Spleen (tissue), 11 donors: Measurements from ENCODE around the gene LRIT1. TPM values are rescaled to one million over a fixed set of nuclear protein-coding genes. Genes with fewer than 3 reads are reported as not detected.
A peak's percentile ranks its signal among the peaks of the same experiment; 100 is the strongest.

Experiments used
- DNase-seq: peaks from one replicate; pipeline ENCODE4 v3.0.0-alpha.2; 2020
- H3K27ac ChIP-seq, 8 donors: fragments of 200-600 bp; sonication (generic) in 7 of 8; 1 replicate in 4 of 8; 2 replicates in 4 of 8; pipeline versions ENCODE4 v1.5.0 to v1.8.0; 2016 to 2021; ENCODE audit warnings: inconsistent platforms in 4 of 8, mild to moderate bottlenecking in 4 of 8, moderate library complexity in 1 of 8
- H3K27me3 ChIP-seq, 7 donors: fragments of 200-600 bp; sonication (generic) in 6 of 7; replicated peaks in 1 of 7; 1 replicate in 4 of 7; 2 replicates in 3 of 7; pipeline versions ENCODE4 v1.5.0 to v1.8.0; 2016 to 2021; ENCODE audit warnings: inconsistent platforms in 3 of 7, mild to moderate bottlenecking in 1 of 7
- H3K36me3 ChIP-seq, 6 donors: fragments of 200-600 bp; sonication (generic) in 5 of 6; 1 replicate in 4 of 6; 2 replicates in 2 of 6; pipeline versions ENCODE4 v1.5.0 to v1.8.0; 2016 to 2021; ENCODE audit warnings: inconsistent platforms in 2 of 6
- H3K4me1 ChIP-seq, 6 donors: fragments of 200-600 bp; sonication (generic) in 5 of 6; 1 replicate in 3 of 6; 2 replicates in 3 of 6; pipeline versions ENCODE4 v1.5.0 to v1.8.0; 2016 to 2021; ENCODE audit warnings: inconsistent platforms in 3 of 6
- H3K4me3 ChIP-seq, 8 donors: fragments of 200-600 bp; sonication (generic) in 7 of 8; 1 replicate in 4 of 8; 2 replicates in 4 of 8; pipeline versions ENCODE4 v1.5.0 to v1.8.0; 2016 to 2021; ENCODE audit warnings: inconsistent platforms in 4 of 8, mild to moderate bottlenecking in 4 of 8, moderate library complexity in 2 of 8
- H3K9me3 ChIP-seq, 8 donors: fragments of 200-600 bp; sonication (generic) in 7 of 8; 1 replicate in 4 of 8; 2 replicates in 4 of 8; pipeline versions ENCODE4 v1.5.0 to v1.8.0; 2016 to 2021; ENCODE audit warnings: inconsistent platforms in 4 of 8
- CTCF ChIP-seq, 11 experiments: fragments of 200-600 bp in 7 of 11; fragments of 450-650 bp in 4 of 11; sonication (generic) in 4 of 11; IDR thresholded peaks in 8 of 11; conservative IDR thresholded peaks in 3 of 11; 1 replicate in 7 of 11; 2 replicates in 4 of 11; pipeline versions ENCODE4 v1.4.0 to v1.8.0; 2016 to 2021; ENCODE audit warnings: antibody characterized with exemption in 11 of 11, inconsistent platforms in 4 of 11, mild to moderate bottlenecking in 1 of 11
- POLR2A ChIP-seq, 3 donors: fragments of 450-650 bp; IDR thresholded peaks; one replicate each; pipeline ENCODE4 v1.5.1; 2017; ENCODE audit warnings: antibody characterized with exemption in 3 of 3, mild to moderate bottlenecking in 1 of 3
- POLR2AphosphoS5 ChIP-seq, 3 donors: sonication (generic); formaldehyde crosslinking; IDR thresholded peaks; one replicate each; pipeline ENCODE4 v1.5.1; 2017; ENCODE audit warnings: antibody characterized with exemption in 3 of 3
- WGBS, 5 donors: extraction: QIAGEN DNeasy Blood & Tissue Kit in 3 of 5; methylation state at CpG; one replicate each; pipeline versions ENCODE4 v1.1.5 to v1.1.7; 2013 to 2018; 5-methylcytosine and 5-hydroxymethylcytosine counted together
- intact Hi-C: fragments of 100-400 bp; cut with DNase I; formaldehyde crosslinking; loops from one replicate; pipeline ENCODE4 v1.15.0; 2023; ENCODE audit warnings: low total_unique reads
- polyA plus RNA-seq, 3 donors: library from polyadenylated mRNA; stranded (reverse); fragments of 200-250 nt; gene quantifications; one replicate each; pipeline ENCODE4 v1.2.1, GENCODE V29; 2013
- total RNA-seq, 7 donors: library from RNA; depleted of rRNA in 3 of 7; stranded (reverse); fragments of >200 nt in 3 of 7; fragmentation: NEBNext Ultra II Directional in 4 of 7; extraction: Animal tissue kit (Norgen Biotek cat#: 25700) in 4 of 7; gene quantifications; one replicate each; pipeline versions ENCODE4 v1.1.0 to v1.2.1, GENCODE V29; 2016 to 2021
- donor health status: healthy with polysubstance abuse.
- donor health status: DM: no; HTN: no; CAD: no; lungs with moderate emphysema.
- donor health status: DM: no; HTN: no; CAD: no.
- donor health status: Bipolar disorder and iron deficiency.
- donor health status: healthy.
- donor health status: DM: no; HTN: no; CAD: no.
- donor health status: DM: yes; HTN: yes; CAD: no.

Gene LRIT1
- total and polyA plus RNA-seq, 10 donors, result not detected

DNA sequence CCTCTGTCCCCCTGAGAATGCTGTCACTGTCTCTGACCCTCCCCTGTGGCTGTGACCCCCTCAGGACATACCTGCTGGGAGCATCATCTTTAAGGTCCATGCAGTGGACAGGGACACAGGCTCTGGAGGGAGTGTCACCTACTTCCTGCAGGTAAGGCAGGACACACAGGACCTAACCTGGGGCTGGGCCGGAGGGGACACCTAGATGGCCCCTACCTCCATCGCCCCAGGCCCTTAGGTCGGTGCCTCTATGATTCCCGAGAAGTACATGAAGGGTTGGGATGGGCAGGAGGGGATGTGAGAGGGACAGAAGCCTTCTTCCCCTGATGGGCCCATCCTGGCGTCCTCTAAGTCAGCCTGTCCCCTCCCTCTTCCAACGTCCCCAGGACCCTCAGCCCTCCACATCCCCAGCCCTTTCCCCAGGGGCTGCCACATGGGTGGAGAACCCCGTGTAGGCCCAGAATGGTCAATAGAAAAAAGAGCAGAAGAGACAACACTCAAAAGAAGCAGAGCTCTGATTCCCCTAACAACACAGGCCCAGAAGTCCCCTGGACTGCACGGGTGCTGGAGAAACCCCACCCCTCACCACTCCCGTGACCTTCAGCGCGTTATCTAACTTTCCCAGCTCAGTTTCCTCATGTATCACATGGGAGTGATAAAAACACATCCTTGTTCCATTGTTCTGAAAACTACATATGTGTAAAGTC is 40.7 kb downstream of the LRIT1 start:
- Histone ChIP-seq H3K27me3 (peaks cover 0 to 22% (median 4%) of the 10 kb centered on the region in 7 donors), H3K36me3 (no peaks in the 10 kb centered on the region), H3K27ac (peak overlapping the region in 4 of 8 donors; percentile 24 to 75 (median 54)), H3K9me3 (no peaks in the 10 kb centered on the region), H3K4me3 (no peak overlapping the region), H3K4me1 (peaks cover 0 to 18% (median under 1%) of the 10 kb centered on the region in 6 donors)
- TF ChIP-seq POLR2AphosphoS5 (IDR thresholded peaks at IDR 0.05) (peak in 1 of 3 donors; percentile 35), CTCF (IDR thresholded peaks at IDR 0.05 in 8 of 11, conservative IDR thresholded peaks at IDR 0.05 in 3 of 11) (no peak), POLR2A (IDR thresholded peaks at IDR 0.05) (no peak)
- intact Hi-C loops, result no loop called here
- DNase-seq, result peak; percentile 66
- 71 to 84% (median 77%) methylated on average over 11 of the region's 11 CpGs for WGBS, 5 donors

DNA sequence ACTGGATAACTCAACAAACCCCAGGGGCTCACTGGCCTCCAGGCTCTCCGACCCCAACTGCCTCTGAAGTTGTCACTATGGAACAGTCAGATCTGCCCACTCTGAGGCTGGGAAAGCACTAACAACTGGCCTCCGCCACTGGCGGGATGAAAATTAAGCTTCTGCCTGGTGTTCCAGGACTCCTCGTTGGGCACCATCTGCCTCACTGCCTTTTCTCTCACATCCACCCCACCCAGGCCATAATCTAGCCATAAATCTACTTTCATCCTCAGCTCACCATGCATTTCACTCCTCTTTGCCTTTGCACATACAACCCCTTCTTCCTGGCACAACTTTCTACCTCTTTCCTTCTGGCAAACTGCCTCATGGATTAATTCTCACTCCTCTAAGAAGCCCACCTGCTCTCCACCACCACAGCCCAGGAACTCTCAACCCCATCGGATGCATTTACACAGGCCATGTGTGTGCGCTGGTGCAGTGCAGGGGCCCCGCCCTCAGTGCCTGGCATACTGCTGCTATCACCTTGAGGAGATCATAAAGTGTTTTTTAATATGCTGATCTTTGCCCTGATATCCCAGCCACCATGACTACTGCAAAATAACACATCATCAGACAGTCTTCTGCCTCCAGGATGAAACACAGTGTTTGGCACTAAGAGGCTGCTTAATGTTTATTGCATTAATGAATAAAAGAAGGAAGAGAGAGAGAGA is 43.0 kb downstream of the LRIT1 start:
- H3K36me3 ChIP-seq, result no peaks in the 10 kb centered on the region
- no peak for TF ChIP-seq CTCF (IDR thresholded peaks at IDR 0.05 in 8 of 11, conservative IDR thresholded peaks at IDR 0.05 in 3 of 11)
- no peak for TF ChIP-seq POLR2AphosphoS5 (IDR thresholded peaks at IDR 0.05)
- no peak for TF ChIP-seq POLR2A (IDR thresholded peaks at IDR 0.05)
- no peak overlapping the region for H3K4me3 ChIP-seq
- H3K4me1 ChIP-seq, result peaks cover 0 to 39% (median 19%) of the 10 kb centered on the region in 6 donors
- DNase-seq, result peak; percentile 58
- H3K27ac ChIP-seq, result no peak overlapping the region
- H3K27me3 ChIP-seq, result peaks cover 6 to 45% (median 21%) of the 10 kb centered on the region in 7 donors
- H3K9me3 ChIP-seq, result no peaks in the 10 kb centered on the region
- intact Hi-C loops, result no loop called here
- 79 to 92% (median 86%) methylated on average over 7 of the region's 7 CpGs for WGBS, 5 donors

DNA sequence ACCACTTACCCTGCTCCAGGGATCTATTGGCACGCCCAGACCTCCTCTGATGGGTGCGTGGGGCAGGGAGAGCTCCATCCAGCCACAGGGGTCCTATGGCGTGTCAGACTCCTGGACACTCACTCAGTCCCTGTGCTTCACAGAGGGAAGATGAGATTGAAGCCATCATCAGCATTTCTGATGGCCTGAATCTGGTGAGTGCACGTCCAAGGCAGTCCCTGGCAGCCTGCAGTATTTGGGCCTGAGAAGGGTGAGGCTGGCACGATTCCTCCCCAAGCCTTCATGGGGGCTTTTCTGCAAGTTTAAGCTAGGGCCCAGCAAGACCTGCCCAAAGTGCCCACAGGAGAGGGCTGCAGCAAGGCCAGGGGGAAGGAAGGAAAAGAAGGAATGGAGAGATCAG is 43.7 kb downstream of the LRIT1 start:
- WGBS, 5 donors, result 80 to 93% (median 84%) methylated on average over 2 to 5 of the region's 5 CpGs
- Histone ChIP-seq H3K27me3 (peaks cover 6 to 51% (median 21%) of the 10 kb centered on the region in 7 donors), H3K36me3 (no peaks in the 10 kb centered on the region), H3K4me1 (peaks cover 0 to 39% (median 19%) of the 10 kb centered on the region in 6 donors), H3K4me3 (no peak overlapping the region), H3K9me3 (no peaks in the 10 kb centered on the region), H3K27ac (no peak overlapping the region)
- intact Hi-C loops, result no loop called here
- TF ChIP-seq POLR2A (IDR thresholded peaks at IDR 0.05) (no peak), POLR2AphosphoS5 (IDR thresholded peaks at IDR 0.05) (no peak), CTCF (IDR thresholded peaks at IDR 0.05 in 8 of 11, conservative IDR thresholded peaks at IDR 0.05 in 3 of 11) (no peak)
- peak; percentile 21 for DNase-seq

GRCh38 chr10:84196941-84197340 is 44.4 kb downstream of the LRIT1 start:
- peaks cover 6 to 56% (median 21%) of the 10 kb centered on the region in 7 donors for H3K27me3 ChIP-seq

More at GRCh38 chr10:84196941-84197340, 44.4 kb downstream of the LRIT1 start:
- Histone ChIP-seq H3K27ac (peak overlapping the region in 1 of 8 donors; percentile 15), H3K4me3 (no peak overlapping the region), H3K36me3 (no peaks in the 10 kb centered on the region), H3K4me1 (peaks cover 0 to 39% (median 19%) of the 10 kb centered on the region in 6 donors), H3K9me3 (no peaks in the 10 kb centered on the region)
- peak; percentile 65 for DNase-seq
- intact Hi-C loops, result no loop called here
- TF ChIP-seq POLR2AphosphoS5 (IDR thresholded peaks at IDR 0.05) (no peak), CTCF (IDR thresholded peaks at IDR 0.05 in 8 of 11, conservative IDR thresholded peaks at IDR 0.05 in 3 of 11) (no peak), POLR2A (IDR thresholded peaks at IDR 0.05) (no peak)
- 60 to 89% (median 78%) methylated on average over 5 of the region's 5 CpGs for WGBS, 5 donors
